Endothelial cell of umbilical vein (primary cell): ENCODE results near the gene NUP160. TPM values are rescaled to one million over a fixed set of nuclear protein-coding genes. Genes with fewer than 3 reads are reported as not detected.

Experiments
- BruUV-seq: library from RNA; stranded (reverse); fragments of 400-500 nt; replicated peaks from 2 replicates; lab custom pipeline; 2021; lab: Mats Ljungman, UMichigan
- CTCF ChIA-PET: fragments of 300-600, 350-600 bp; sonication (Branson Sonifier 250); formaldehyde crosslinking; loops from one replicate; lab custom pipeline; 2021; ENCODE audit warnings: antibody characterized with exemption, inconsistent platforms; lab: Charles Lee
- POLR2A ChIA-PET: fragments of 300-600, 350-600 bp; sonication (Branson Sonifier 250); formaldehyde crosslinking; loops from one replicate; lab custom pipeline; 2021; ENCODE audit warnings: antibody characterized with exemption, inconsistent platforms; lab: Charles Lee
- DNase-seq: peaks from one replicate; pipeline ENCODE4 v3.0.0-alpha.2; 2011; ENCODE audit warnings: low read depth, low spot score
- FAIRE-seq: peaks from 2 replicates; lab custom pipeline; 2011; peaks lifted over from hg19 to GRCh38; lab: Jason Lieb, UNC
- H2AFZ ChIP-seq: 2 replicates; pipeline ENCODE4 v1.6.0; 2012; ENCODE audit warnings: low read depth, low read length, control low read depth, inconsistent platforms
- H3K27ac ChIP-seq: 2 replicates; pipeline ENCODE4 v1.5.1; 2011; ENCODE audit warnings: low read depth, mild to moderate bottlenecking, control low read depth, low read length, moderate library complexity; ENCODE audit not compliant: insufficient read depth
- H3K27me3 ChIP-seq, 2 experiments: 2 replicates each; pipeline versions ENCODE4 v1.6.0 to v1.6.1; 2011; ENCODE audit warnings: low read length in 2 of 2, mixed read lengths in 1 of 2; ENCODE audit not compliant: control insufficient read depth in 2 of 2, insufficient read depth in 2 of 2
- H3K36me3 ChIP-seq, 2 experiments: 2 replicates in 1 of 2; 3 replicates in 1 of 2; pipeline ENCODE4 v1.5.1; 2011; ENCODE audit warnings: low read length in 2 of 2, mild to moderate bottlenecking in 1 of 2, moderate library complexity in 1 of 2; ENCODE audit not compliant: control insufficient read depth in 2 of 2, insufficient read depth in 2 of 2; ENCODE audit errors: extremely low read depth in 1 of 2
- H3K4me1 ChIP-seq: 3 replicates; pipeline ENCODE4 v1.5.1; 2011; ENCODE audit warnings: mild to moderate bottlenecking, low read length; ENCODE audit not compliant: control insufficient read depth, insufficient read depth; ENCODE audit errors: extremely low read depth
- H3K4me2 ChIP-seq: 2 replicates; pipeline ENCODE4 v1.6.1; 2011; ENCODE audit warnings: low read length, control low read depth, mixed read lengths; ENCODE audit not compliant: insufficient read depth
- H3K4me3 ChIP-seq, 3 experiments: fragments of 200-600 bp in 1 of 3; sonication (generic), shearing (Covaris generic) in 1 of 3; replicated peaks in 1 of 3; 2 replicates each; pipeline ENCODE4 v1.5.1; 2011 to 2016; ENCODE audit warnings: control low read depth in 3 of 3, low read length in 3 of 3, mild to moderate bottlenecking in 2 of 3, inconsistent platforms in 1 of 3, low read depth in 1 of 3, moderate library complexity in 1 of 3; ENCODE audit not compliant: insufficient read depth in 1 of 3
- H3K79me2 ChIP-seq: 2 replicates; pipeline ENCODE4 v1.6.0; 2012; ENCODE audit warnings: low read length, inconsistent platforms; ENCODE audit not compliant: control insufficient read depth, insufficient read depth
- H3K9ac ChIP-seq: replicated peaks from 2 replicates; pipeline ENCODE3; 2011; ENCODE audit warnings: low read length, control low read depth; ENCODE audit not compliant: insufficient read depth; ENCODE audit errors: extremely low read depth
- H3K9me1 ChIP-seq: replicated peaks from 3 replicates; pipeline ENCODE4 v1.6.0; 2011; ENCODE audit warnings: mild to moderate bottlenecking, low read length; ENCODE audit not compliant: control insufficient read depth, insufficient read depth; ENCODE audit errors: extremely low read depth
- H3K9me3 ChIP-seq: replicated peaks from 2 replicates; pipeline ENCODE4 v1.5.1; 2012; ENCODE audit warnings: low read length, inconsistent platforms; ENCODE audit not compliant: control insufficient read depth, insufficient read depth
- H4K20me1 ChIP-seq: replicated peaks from 2 replicates; pipeline ENCODE3; 2011; ENCODE audit warnings: mild to moderate bottlenecking, low read length; ENCODE audit not compliant: control insufficient read depth, insufficient read depth; ENCODE audit errors: extremely low read depth
- EZH2 ChIP-seq: IDR thresholded peaks from 2 replicates; pipeline ENCODE4 v1.6.1; 2012; ENCODE audit warnings: borderline replicate concordance, low read depth, mild to moderate bottlenecking, moderate library complexity, low read length, inconsistent platforms; ENCODE audit not compliant: severe bottlenecking
- FOS ChIP-seq: IDR thresholded peaks from 2 replicates; pipeline ENCODE4 v1.6.1; 2011; ENCODE audit warnings: mild to moderate bottlenecking, low read length, moderate library complexity, borderline replicate concordance; ENCODE audit not compliant: insufficient read depth
- GATA2 ChIP-seq: IDR thresholded peaks from 2 replicates; pipeline ENCODE4 v1.7.0; 2011; ENCODE audit warnings: low read depth, mild to moderate bottlenecking, moderate library complexity, mixed read lengths, low read length; ENCODE audit not compliant: insufficient read length, insufficient read depth
- JUN ChIP-seq: IDR thresholded peaks from 2 replicates; pipeline ENCODE4 v1.6.1; 2011; ENCODE audit warnings: borderline replicate concordance, low read depth; ENCODE audit not compliant: insufficient read length, insufficient read depth
- MYC ChIP-seq: IDR thresholded peaks from one replicate; pipeline ENCODE4 v1.6.1; 2011; ENCODE audit warnings: mild to moderate bottlenecking, low read depth, low read length
- POLR2A ChIP-seq: IDR thresholded peaks from 2 replicates; pipeline ENCODE4 v1.6.1; 2012; ENCODE audit warnings: low read depth, mild to moderate bottlenecking, control low read depth, low read length
- POLR2AphosphoS5 ChIP-seq: IDR thresholded peaks from 2 replicates; pipeline ENCODE4 v1.6.1; 2012; ENCODE audit warnings: low read depth, mild to moderate bottlenecking, control low read depth, low read length, moderate library complexity; ENCODE audit not compliant: insufficient read depth
- dilution Hi-C: fragments of 300-500 bp; cut with MboI; formaldehyde crosslinking; loops from one replicate; pipeline ENCODE4 v1.15.0; 2019; ENCODE audit warnings: low sequenced_read_pairs; ENCODE audit not compliant: extremely low pct_ligation_motif_present
- intact Hi-C: fragments of 100-400 bp; cut with micrococcal nuclease; formaldehyde crosslinking; loops from one replicate; pipeline ENCODE4 v1.10.0; 2022
- polyA plus RNA-seq, 4 experiments: library from polyadenylated mRNA; depleted of rRNA in 3 of 4; stranded (reverse) in 3 of 4; unstranded in 1 of 4; fragments of >200 nt; gene quantifications; 2 replicates each; pipeline versions ENCODE4 v1.2.1 to v1.2.3, GENCODE V29; 2011 to 2012; ENCODE audit warnings: missing spikeins in 1 of 4
- total RNA-seq: library from RNA; stranded (reverse); gene quantifications from 2 replicates; pipeline ENCODE4 v1.2.3, GENCODE V29; 2021
- TF ChIP-seq, protein P1 (sequence below), 2 donors: IDR thresholded peaks; 1 replicate in 1 of 2; 2 replicates in 1 of 2; pipeline ENCODE4 v1.5.1; 2011; ENCODE audit warnings: low read length in 2 of 2, mild to moderate bottlenecking in 2 of 2, moderate library complexity in 2 of 2, control low read depth in 1 of 2, inconsistent platforms in 1 of 2, low read depth in 1 of 2; ENCODE audit not compliant: insufficient read depth in 1 of 2; ENCODE audit errors: extremely low read depth in 1 of 2
- TF ChIP-seq, protein P2 (sequence below): IDR thresholded peaks from 2 replicates; pipeline ENCODE4 v1.6.1; 2011; ENCODE audit not compliant: insufficient read depth, insufficient read length

NUP160 gene
- total and polyA plus RNA-seq, 2 donors (not counting 3 experiments of a cell fraction or from before 2014, with no cell fraction given), result 15.4 to 39.6 TPM

DNA sequence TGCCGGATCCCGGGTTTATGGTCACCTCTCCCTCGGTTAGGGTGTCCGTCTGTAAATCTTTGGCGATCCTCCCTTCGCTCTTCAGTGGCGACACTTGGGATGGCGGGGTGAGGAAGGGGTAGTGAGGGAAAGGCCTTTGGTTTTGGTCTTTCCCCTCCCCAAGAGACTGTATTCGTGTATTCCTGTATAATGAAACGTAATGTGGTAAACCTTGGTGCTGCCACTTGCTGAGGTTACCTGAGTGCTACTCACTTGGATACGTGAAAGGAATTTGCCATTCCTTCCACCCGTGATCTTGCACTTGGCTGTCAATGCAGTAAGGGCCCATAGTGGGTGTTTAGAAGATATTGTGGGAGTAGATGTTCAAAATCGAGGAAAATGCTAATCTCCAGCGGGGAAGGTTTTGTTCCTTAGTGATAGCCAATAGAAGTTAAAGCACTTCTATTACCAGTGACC, 578 bp upstream of the NUP160 start:
- peaks cover 10% of the 10 kb centered on the region for H3K4me1 ChIP-seq
- dilution Hi-C loops, result no loop called here

More for the DNA sequence above, 578 bp upstream of the NUP160 start:
- Histone ChIP-seq H3K79me2 (peaks cover 27% of the 10 kb centered on the region), H3K9ac (peak overlapping the region; percentile 88), H3K9me1 (no peaks in the 10 kb centered on the region), H3K27ac (peak overlapping the region; percentile 56), H2AFZ (peak overlapping the region; percentile 55), H4K20me1 (no peaks in the 10 kb centered on the region), H3K36me3 (no peaks in the 10 kb centered on the region), H3K9me3 (no peaks in the 10 kb centered on the region), H3K4me3 (peak overlapping the region; percentile 9 to 88 (median 68)), H3K4me2 (peak overlapping the region; percentile 49), H3K27me3 (no peaks in the 10 kb centered on the region)
- DNase-seq, result no peak
- intact Hi-C loops, result loop anchor here (1.0 kb wide), 2 partner anchors 81 to 262 kb away; partner anchors contain the start of gene FNBP4
- POLR2A ChIA-PET, result interaction anchor here (0.6 kb wide), 1 partner anchor 11 kb away, joined by 4 read pairs; no protein-coding TSS in a partner anchor
- CTCF ChIA-PET, result no interaction called here
- no peak for TF ChIP-seq JUN
- TF ChIP-seq, protein P1, sequence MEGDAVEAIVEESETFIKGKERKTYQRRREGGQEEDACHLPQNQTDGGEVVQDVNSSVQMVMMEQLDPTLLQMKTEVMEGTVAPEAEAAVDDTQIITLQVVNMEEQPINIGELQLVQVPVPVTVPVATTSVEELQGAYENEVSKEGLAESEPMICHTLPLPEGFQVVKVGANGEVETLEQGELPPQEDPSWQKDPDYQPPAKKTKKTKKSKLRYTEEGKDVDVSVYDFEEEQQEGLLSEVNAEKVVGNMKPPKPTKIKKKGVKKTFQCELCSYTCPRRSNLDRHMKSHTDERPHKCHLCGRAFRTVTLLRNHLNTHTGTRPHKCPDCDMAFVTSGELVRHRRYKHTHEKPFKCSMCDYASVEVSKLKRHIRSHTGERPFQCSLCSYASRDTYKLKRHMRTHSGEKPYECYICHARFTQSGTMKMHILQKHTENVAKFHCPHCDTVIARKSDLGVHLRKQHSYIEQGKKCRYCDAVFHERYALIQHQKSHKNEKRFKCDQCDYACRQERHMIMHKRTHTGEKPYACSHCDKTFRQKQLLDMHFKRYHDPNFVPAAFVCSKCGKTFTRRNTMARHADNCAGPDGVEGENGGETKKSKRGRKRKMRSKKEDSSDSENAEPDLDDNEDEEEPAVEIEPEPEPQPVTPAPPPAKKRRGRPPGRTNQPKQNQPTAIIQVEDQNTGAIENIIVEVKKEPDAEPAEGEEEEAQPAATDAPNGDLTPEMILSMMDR (IDR thresholded peaks at IDR 0.05; ENCODE audit: extremely low read depth in 1 of 2, insufficient read depth in 1 of 2, low read depth in 1 of 2, low read length in 2 of 2), result no peak
- TF ChIP-seq, protein P2, sequence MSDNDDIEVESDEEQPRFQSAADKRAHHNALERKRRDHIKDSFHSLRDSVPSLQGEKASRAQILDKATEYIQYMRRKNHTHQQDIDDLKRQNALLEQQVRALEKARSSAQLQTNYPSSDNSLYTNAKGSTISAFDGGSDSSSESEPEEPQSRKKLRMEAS, result no peak
- TF ChIP-seq POLR2AphosphoS5, result no peak
- no peak for TF ChIP-seq FOS
- no peak for TF ChIP-seq EZH2
- no peak for TF ChIP-seq GATA2
- TF ChIP-seq MYC, result no peak
- TF ChIP-seq POLR2A, result no peak
- BruUV-seq, result TSS peak; percentile 85
- FAIRE-seq, result no peak
